NCI-H2107 (cell line): Measurements from ENCODE around the gene CCDC171.
"Not testable (repeated sequence)": the region's sequence is repeated elsewhere in the genome, so short reads cannot be mapped to it uniquely, and the experiment has no call there.

Experiments used
- DNase-seq: peaks from one replicate; lab custom pipeline; 2025; lab: John Stamatoyannopoulos, UW

CCDC171 gene

DNA sequence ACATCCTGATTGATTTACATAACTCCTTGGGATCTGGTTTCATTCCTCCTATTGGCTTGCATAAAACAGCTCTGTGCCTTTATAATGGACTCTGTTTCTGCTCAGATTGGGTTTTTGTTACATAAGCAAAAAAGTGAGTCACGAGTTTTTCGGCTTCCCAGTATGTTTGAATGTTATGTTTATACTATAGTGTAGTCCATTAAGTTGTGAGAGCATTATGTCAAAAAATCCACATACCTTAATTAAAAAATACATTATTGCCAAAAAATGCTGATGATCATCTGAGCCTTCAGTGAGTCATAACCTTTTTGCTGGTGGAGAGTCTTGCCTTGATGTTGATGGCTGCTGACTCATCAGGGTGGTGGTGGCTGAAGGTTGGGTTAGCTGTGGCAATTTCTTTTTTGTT lies 144.6 kb downstream of the CCDC171 start:
- DNase-seq = no peak

DNA sequence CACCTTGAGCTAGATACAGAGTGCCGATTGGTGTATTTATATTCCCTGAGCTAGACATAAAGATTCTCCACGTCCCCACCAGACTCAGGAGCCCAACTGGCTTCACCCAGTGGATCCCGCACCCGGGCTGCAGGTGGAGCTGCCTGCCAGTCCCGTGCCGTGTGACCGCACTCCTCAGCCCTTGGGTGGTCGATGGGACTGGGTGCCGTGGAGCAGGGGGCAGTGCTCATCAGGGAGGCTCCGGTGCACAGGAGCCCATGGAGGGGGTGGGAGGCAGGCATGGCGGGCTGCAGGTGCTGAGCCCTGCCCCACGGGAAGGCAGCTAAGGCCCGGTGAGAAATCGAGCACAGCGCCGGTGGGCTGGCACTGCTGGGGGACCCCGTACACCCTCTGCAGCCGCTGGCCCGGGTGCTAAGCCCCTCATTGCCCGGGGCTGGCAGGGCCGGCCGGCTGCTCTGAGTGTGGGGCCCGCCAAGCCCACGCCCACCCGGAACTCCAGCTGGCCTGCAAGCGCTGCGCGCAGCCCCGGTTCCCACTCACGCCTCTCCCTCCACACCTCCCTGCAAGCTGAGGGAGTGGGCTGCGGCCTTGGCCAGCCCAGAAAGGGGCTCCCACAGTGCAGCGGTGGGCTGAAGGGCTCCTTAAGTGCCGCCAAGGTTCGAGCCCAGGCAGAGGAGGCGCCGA lies 147.2 kb downstream of the CCDC171 start:
- not testable (repeated sequence) for DNase-seq

DNA sequence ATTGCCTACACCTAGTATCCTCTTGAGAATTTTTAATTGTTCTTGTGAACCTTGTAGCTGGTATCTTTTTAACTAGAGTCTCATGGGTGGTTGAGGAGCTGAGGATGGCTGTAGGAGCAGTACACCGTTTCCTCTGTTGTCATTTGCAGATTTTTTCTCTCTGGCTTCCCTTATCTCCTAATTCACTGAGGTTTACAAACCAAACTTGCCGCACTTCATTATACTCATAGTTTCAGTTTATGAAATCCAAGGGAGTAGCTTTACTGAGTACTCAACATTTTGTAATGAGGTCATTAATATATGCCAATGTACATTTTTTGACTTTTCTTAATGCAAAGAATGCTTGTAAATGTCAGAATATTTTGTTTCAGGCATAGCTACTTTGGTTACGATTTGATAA lies 154.2 kb downstream of the CCDC171 start:
- no peak for DNase-seq

DNA sequence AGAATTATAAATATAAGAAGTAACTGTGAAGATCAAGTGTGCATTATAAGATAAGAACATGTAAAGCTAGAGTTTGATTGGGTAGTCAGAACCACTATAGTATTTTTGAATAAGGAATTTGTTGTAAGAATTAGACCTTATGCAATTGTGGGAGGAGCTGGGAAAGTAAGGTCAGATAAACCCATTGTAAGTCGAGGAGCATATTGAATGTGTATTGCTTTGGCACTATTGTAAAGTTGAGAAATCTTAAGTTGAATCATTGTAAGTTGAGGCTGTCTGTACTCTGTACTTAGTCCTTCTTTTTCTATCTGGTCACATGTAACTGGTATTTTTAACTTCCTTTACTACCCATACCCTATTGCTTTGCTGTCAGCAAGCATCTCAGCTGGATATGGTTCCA lies 158.7 kb downstream of the CCDC171 start:
- DNase-seq = no peak

DNA sequence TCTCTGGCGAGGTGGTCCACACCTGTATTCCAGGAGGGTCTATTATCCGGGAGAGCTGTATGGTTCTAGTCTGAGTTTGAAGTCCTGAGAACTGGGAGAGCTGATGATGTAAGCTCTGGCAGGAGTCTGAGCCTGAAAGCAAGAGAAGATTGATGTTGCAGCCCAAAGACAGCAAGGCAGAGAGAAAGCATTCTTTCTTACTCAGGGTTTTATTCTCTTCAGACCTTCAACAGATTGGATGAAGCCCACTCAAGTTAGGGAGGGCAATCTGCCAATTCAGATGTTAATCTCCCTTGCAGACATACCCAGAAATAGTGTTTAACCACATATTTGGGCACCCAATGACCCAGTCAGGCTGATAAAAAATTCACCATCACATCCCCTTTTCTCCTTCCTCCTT lies 159.1 kb downstream of the CCDC171 start:
- no peak for DNase-seq

DNA sequence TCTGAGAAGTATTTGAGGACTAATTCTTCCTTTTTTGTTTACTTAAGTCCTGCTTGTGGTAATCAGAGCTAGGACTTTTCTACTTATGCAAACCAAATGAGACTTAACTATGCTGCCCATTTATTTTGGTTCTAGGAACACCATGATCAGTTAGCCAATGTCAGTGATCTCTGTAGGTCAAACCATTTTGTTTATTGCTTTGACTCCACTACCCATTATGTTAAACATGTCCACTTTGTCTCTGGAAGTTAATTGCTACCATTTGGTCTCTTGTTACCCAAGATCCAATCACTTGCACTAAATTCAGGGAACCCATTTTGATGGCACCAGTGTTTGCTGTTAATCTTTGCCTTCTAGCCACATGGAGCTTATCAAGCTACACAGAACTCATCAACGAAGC lies 161.9 kb downstream of the CCDC171 start:
- no peak for DNase-seq

DNA sequence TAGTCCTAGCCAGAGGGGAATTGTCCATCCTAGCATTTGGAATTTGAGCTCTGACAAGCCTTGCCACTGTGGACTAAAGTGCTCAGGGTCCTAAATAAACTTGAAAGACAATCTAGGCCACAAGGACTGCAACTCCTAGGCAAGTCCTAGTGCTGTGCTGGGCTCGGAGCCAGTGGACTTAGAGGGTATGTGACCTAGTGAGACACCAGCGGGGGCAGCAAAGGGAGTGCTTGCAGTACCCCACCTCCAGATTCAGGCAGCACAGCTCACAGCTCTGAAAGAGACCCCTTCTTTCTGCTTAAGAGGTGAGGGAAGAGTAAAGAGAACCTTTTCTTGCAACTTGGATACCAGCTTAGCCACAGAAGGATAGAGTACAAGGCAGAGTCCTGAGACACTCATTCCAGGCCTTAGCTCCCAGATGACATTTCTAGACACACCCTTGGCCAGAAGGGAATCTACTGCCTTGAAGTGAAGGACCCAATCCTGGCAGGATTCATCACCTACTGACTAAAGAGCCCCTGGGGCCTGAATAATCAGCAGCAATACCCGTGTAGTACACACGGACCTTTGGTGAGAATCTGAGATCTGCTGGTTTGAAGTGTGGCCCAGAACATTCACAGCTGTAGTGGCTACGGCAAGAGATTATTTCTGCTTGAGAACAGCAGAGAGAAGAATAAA lies 164.6 kb downstream of the CCDC171 start:
- no peak for DNase-seq

DNA sequence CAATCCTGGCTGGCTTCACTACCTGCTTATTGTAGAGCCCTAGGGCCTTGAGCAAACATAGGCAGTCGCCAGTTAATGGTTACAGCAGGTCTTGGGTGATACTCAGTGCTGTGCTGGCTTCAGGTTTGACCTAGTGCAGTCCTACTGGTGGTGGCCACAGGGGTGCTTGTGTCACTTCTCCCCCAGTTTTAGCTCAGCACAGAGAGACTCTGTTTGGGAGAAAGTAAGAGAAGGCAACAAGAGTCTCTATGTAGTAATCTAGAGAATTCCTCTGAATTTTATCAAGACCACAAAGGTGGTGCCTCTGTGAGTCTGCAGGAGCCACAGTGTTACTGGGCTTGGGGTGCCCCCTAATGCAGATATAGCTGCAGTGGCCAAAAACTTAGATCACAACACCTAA lies 165.6 kb downstream of the CCDC171 start:
- no peak for DNase-seq

DNA sequence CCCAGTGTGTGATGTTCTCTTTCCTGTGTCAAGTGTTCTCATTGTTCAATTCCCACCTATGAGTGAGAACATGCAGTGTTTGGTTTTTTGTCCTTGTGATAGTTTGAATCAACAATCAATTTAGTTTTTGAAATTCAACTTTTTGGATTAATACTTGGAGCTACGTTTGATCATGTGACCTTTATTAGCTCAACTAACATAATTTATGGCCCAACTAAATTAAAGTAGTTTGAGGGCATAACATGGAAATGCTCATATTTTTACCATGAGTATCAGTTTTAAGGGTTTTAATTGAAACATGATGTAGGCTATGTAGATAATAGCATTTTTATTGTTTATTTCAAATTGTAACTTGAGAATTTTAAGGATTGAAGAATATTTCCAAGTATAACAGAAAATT lies 168.0 kb downstream of the CCDC171 start:
- DNase-seq = no peak

DNA sequence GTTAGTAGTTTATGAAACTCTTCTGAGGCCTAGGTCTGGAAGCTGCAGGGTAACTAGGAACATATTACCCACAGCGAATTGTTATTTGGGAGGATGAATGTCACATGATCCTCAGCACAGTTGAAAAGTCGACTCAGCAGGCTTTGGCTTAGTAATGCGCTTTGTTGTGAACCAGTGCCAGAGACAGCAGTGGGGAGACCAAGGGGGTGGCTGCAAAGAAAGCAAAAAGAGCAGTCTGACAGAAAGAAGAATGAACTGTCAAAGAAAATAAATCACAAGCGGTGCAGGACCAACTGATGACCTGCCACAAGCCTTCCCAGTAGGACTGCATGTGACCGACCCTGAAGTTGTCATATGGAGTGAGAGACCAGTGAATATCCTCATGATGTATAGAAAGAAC lies 170.0 kb downstream of the CCDC171 start:
- DNase-seq = no peak

DNA sequence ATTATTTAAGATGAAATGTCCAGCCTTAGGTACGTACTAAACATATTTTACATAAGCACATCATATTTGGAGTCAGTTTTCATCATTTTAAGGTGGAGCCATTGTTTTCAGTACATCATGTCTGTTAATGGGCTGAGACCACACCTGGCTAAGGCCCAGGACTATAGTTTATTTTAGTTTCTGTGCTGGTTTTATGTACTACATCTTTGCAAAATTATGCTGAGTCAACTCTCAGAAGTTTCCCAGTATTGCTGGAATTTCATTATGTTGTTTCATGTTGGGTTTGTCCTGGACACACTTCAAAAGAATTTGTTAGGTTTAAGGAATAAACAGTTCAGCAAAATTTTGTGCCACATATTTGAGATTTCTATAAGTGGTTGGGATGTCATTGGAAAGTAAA lies 171.2 kb downstream of the CCDC171 start:
- no peak for DNase-seq

DNA sequence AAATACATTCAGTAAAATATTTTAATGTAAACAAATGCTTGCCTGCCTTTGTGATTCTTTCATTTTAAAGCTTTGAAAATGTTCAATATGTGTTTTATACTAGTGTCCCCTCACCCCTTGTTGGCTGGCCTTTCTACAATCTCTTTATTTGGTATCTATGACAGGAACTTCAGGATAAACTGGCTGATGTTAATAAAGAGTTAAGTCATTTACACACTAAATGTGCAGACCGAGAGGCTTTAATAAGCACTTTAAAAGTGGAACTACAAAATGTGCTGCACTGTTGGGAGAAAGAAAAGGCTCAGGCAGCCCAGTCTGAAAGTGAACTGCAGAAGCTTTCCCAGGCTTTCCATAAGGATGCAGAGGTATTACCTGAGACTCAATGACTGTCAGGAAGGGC lies 171.8 kb downstream of the CCDC171 start:
- DNase-seq = no peak

DNA sequence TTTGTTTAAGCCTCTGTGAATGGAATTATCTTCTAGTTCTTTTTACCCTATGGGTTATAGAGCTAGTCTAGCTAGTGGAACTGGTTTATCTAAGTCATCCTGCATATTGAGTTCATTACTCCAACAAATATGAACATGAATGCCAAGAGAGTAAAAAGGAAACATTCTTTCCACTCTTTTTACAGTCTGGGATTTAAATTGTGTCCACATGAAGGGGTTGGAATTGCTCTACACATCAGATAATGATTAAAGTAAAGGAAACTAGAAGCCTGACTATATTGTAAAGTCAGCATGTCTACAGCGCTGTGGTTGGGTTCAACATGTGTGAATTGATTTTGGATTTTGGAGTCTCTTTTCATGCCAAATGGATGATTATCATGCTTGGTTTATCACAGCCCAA lies 173.1 kb downstream of the CCDC171 start:
- DNase-seq = no peak

DNA sequence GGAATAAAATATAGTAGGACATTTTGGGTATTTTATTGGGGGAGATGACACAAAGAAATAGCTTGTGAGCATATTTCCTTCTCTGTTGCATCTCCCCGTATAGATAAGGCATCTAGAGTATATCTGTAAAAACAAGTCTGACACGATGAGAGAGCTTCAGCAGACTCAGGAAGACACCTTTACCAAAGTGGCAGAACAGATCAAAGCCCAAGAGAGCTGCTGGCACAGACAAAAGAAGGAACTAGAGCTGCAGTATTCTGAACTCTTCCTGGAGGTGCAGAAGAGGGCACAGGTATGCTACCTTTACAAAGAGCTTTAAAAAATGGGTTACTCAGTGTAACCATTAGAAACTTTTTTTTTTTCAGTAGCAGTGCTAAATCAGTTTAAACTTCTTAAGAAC lies 176.7 kb downstream of the CCDC171 start:
- DNase-seq = no peak

DNA sequence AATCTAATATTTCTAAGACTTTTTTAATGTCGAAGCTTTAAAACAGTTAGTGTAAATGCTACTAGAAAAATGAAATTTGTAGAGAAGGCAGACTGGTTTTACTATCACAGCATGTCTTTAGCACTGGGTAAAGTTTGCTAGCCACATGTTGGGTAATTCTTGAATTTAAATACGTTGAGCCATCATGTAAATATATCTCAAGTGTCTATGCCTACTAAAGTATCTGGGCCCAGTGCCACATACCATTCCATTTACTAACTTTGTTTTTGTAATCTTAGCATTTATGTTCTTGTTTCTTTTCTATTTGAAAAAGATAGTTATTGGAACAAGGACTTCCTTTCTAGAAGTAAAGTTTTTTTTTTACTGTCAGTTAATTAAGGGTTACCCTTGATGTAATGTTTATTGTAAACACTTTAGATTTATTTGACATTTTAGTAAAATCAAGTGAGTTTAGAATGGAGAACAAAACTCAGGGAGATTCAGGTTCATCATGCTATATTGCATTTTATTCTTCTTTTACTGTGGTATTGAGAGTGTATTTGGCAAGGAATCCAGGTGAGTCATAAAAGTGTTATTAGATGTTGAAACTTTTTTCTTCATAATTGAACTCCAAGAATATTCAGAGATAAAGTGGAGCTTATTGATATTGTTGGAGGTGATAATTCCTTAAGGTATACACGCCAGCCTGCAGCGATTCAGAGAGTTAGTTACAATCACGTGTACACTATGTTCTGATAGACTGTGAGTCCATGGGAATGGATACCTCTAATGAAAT lies 182.4 kb downstream of the CCDC171 start:
- DNase-seq = no peak

DNA sequence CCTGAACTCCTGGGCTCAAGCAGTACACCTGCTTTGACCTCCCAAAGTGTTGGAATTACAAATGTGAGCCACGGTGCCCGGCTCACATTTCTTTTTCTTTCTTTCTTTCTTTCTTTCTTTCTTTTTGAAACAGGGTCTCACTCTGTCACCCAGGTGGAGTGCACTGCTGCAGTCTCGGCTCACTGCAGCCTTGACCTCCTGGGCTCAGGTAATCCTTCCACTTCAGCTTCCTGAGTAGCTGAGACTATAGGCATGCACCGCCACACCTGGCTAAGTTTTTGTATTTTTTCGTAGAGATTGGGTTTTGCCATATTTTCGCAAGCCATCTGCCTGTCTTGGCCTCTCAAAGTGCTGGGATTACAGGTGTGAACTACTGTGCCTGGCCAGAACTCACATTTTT lies 183.7 kb downstream of the CCDC171 start:
- DNase-seq = no peak

DNA sequence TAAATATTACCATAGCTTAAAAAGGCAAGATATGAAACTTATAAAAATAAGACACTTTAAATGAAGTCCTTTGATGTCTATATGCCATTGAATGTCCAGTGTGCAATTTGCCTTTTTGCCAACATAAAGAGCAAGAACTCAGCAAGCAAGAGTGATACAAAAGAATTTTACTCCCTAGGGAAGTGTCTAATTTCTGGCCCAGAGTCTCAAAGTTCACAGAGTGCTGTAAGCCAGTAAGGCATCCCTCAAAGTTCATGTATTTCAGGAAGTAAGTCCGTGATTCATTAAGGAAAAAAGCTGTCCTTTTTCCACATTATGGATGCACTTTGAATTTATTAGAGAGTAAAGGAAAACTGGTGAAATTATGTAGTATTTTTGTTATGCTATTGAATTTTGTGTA lies 185.2 kb downstream of the CCDC171 start:
- no peak for DNase-seq

DNA sequence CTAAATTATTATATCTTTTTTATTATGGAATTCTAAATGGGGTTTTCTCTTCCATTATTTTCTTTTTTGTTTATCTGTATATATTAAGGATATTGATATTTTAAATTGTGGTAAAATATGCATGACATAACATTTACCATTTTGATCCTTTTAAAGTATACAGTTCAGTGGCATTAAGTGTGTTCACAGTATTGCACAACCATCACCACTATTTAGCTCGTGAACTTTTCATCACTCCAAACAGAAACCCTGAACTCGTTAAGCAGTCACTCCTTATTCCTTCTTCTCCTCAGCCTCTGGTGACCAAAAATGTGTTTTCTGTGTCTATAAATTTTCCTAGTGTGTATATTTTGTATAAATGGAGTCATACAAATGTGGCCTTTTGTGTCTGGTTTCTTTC lies 188.2 kb downstream of the CCDC171 start:
- no peak for DNase-seq

DNA sequence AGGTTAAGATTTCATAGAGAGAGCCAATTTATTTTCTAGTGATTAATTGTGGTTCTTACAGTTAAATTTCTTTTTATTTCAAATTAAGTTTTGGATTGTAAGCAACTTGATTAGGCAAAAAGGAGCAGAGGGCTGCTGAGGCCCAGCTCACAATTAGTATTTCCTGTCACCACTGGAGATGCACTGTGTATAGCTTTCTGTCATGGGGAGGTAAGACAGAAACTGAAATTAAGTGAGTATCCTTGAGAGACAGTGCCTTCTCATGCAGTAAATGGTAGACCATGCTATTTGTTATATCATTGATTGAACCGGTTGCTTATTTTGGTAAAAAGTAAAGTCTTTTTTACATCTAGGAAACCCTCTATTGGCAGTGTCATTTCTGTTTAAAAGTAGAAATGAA lies 190.7 kb downstream of the CCDC171 start:
- DNase-seq = no peak

DNA sequence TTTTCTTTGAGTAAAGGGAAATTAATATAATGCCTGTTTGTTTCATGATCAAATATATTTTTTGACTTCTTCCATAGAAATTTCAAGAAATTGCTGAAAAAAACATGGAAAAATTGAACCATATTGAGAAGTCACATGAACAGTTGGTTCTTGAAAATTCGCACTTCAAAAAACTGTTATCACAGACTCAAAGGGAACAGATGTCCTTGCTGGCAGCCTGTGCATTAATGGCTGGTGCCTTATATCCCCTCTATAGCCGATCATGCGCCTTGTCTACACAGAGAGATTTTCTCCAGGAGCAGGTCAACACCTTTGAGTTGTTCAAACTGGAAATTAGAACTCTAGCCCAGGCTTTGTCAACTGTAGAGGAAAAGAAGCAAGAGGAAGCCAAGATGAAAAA lies 191.4 kb downstream of the CCDC171 start:
- no peak for DNase-seq

DNA sequence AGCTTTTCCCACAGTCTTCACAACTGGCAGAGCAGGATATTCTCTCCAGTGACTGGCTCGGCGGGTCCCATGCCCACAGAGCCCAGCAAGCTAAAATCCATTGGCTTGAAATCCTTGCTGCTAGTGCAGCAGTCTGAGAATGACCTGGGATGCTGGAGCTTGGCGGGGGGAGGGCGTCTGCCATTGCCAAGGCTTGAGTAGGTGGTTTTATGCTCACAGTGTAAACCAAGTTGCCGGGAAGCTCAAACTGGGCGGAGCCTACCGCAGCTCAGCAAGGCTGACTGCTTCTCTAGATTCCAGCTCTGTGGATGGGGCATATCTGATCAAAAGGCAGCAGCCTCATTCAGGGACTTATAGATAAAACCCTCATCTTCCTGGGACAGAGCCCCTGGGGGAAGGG lies 194.1 kb downstream of the CCDC171 start:
- DNase-seq = no peak

DNA sequence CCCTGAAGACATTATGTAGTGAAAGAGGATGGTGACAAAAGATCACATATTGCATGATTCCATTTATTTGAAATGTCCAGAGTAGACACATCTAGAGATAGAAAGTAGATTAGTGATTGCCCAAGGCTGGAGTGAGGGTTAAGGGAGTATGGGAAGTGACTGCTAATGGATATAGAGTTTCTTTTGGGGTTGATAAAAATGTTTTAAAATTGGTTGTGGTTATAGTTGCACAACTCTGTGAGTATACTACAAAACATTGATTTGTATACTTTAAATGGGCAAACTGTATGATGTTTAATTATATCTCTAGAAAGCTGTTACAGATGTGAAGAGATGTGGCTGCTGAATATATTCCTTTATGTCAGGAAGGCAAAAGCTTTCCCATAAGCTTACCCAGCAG lies 202.8 kb downstream of the CCDC171 start:
- no peak for DNase-seq

DNA sequence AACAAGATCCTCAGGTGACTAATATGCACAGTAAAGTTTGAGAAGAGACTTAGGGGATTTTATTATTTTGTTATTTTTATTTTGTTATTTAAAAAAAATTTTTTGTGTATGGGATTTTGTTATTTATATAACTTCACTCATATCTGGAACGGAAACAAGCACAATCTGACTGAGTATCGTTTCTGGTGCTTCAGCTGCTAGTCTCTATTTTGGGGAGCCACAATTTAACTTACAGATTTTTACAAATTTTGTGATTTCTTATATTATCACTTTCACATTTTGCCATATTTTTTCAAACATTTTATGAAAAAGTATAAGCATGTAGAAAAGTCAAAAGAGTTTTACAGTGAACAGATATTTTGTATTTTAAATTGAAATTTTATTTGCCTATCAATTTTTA lies 208.7 kb downstream of the CCDC171 start:
- DNase-seq = no peak
